ENCODE measurements around the gene ALDH1A2.

DNA sequence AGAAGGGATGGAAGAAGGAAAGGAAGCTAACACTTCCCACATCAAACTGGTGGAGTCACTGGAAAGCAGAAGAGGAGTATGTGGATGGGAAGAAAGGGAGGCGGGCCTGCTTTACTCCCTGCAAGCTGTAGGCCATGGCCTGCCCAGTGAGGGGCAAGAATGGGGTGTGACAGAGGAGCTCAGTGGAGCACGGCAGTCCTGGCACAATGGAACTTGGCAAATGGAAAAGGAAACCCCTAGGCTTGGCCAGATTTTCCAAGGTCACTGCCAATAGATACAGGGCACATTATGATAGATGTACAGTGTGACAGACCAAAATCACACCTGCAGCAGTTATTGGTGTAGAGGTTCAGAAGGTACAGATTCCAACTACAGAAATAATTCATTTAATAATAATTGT lies 111.6 kb downstream of the ALDH1A2 start:
- TF ChIP-seq, protein P1, sequence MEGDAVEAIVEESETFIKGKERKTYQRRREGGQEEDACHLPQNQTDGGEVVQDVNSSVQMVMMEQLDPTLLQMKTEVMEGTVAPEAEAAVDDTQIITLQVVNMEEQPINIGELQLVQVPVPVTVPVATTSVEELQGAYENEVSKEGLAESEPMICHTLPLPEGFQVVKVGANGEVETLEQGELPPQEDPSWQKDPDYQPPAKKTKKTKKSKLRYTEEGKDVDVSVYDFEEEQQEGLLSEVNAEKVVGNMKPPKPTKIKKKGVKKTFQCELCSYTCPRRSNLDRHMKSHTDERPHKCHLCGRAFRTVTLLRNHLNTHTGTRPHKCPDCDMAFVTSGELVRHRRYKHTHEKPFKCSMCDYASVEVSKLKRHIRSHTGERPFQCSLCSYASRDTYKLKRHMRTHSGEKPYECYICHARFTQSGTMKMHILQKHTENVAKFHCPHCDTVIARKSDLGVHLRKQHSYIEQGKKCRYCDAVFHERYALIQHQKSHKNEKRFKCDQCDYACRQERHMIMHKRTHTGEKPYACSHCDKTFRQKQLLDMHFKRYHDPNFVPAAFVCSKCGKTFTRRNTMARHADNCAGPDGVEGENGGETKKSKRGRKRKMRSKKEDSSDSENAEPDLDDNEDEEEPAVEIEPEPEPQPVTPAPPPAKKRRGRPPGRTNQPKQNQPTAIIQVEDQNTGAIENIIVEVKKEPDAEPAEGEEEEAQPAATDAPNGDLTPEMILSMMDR (tag by site-specific recombination; IDR thresholded peaks at IDR 0.05), result no peak
- no peak for TF ChIP-seq YY1 (tag by site-specific recombination; IDR thresholded peaks at IDR 0.05)
- no peak for TF ChIP-seq ZNF629 (tag by site-specific recombination; IDR thresholded peaks at IDR 0.05)
- TF ChIP-seq, protein P2, sequence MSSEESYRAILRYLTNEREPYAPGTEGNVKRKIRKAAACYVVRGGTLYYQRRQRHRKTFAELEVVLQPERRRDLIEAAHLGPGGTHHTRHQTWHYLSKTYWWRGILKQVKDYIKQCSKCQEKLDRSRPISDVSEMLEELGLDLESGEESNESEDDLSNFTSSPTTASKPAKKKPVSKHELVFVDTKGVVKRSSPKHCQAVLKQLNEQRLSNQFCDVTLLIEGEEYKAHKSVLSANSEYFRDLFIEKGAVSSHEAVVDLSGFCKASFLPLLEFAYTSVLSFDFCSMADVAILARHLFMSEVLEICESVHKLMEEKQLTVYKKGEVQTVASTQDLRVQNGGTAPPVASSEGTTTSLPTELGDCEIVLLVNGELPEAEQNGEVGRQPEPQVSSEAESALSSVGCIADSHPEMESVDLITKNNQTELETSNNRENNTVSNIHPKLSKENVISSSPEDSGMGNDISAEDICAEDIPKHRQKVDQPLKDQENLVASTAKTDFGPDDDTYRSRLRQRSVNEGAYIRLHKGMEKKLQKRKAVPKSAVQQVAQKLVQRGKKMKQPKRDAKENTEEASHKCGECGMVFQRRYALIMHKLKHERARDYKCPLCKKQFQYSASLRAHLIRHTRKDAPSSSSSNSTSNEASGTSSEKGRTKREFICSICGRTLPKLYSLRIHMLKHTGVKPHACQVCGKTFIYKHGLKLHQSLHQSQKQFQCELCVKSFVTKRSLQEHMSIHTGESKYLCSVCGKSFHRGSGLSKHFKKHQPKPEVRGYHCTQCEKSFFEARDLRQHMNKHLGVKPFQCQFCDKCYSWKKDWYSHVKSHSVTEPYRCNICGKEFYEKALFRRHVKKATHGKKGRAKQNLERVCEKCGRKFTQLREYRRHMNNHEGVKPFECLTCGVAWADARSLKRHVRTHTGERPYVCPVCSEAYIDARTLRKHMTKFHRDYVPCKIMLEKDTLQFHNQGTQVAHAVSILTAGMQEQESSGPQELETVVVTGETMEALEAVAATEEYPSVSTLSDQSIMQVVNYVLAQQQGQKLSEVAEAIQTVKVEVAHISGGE (tag by site-specific recombination; conservative IDR thresholded peaks at IDR 0.05; ENCODE audit: low read depth), result no peak
- TF ChIP-seq ZBTB20 (tag by site-specific recombination; IDR thresholded peaks at IDR 0.05), result no peak
- TF ChIP-seq ZNF24 (tag by site-specific recombination; IDR thresholded peaks at IDR 0.05), result no peak
- TF ChIP-seq ZNF473 (tag by site-specific recombination; IDR thresholded peaks at IDR 0.05), result no peak
- TF ChIP-seq, protein P3, sequence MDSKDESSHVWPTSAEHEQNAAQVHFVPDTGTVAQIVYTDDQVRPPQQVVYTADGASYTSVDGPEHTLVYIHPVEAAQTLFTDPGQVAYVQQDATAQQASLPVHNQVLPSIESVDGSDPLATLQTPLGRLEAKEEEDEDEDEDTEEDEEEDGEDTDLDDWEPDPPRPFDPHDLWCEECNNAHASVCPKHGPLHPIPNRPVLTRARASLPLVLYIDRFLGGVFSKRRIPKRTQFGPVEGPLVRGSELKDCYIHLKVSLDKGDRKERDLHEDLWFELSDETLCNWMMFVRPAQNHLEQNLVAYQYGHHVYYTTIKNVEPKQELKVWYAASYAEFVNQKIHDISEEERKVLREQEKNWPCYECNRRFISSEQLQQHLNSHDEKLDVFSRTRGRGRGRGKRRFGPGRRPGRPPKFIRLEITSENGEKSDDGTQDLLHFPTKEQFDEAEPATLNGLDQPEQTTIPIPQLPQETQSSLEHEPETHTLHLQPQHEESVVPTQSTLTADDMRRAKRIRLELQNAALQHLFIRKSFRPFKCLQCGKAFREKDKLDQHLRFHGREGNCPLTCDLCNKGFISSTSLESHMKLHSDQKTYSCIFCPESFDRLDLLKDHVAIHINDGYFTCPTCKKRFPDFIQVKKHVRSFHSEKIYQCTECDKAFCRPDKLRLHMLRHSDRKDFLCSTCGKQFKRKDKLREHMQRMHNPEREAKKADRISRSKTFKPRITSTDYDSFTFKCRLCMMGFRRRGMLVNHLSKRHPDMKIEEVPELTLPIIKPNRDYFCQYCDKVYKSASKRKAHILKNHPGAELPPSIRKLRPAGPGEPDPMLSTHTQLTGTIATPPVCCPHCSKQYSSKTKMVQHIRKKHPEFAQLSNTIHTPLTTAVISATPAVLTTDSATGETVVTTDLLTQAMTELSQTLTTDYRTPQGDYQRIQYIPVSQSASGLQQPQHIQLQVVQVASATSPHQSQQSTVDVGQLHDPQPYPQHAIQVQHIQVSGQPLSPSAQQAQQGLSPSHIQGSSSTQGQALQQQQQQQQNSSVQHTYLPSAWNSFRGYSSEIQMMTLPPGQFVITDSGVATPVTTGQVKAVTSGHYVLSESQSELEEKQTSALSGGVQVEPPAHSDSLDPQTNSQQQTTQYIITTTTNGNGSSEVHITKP (tag by site-specific recombination; IDR thresholded peaks at IDR 0.05), result no peak
- no peak for TF ChIP-seq ZNF10 (tag by site-specific recombination; IDR thresholded peaks at IDR 0.05)
- no peak for TF ChIP-seq TCF7L2 (IDR thresholded peaks at IDR 0.05; ENCODE audit: borderline replicate concordance, low read depth, low read length)
- TF ChIP-seq ZNF112 (tag by site-specific recombination; IDR thresholded peaks at IDR 0.05), result no peak
